HT1080 (cell line): ENCODE data around the gene SLC5A2. TPM values are rescaled to one million over a fixed set of nuclear protein-coding genes. Genes with fewer than 3 reads are reported as not detected.
A peak's percentile ranks its signal among the peaks of the same experiment; 100 is the strongest.
"Not testable (repeated sequence)": the region's sequence is repeated elsewhere in the genome, so short reads cannot be mapped to it uniquely, and the experiment has no call there.

Experiments
- DNase-seq: peaks from one replicate; pipeline ENCODE4 v3.0.0-alpha.2; 2015; ENCODE audit warnings: low read depth
- total RNA-seq: library from RNA; depleted of rRNA; stranded (reverse); fragments of >200 nt; shearing (Covaris generic); gene quantifications from 2 replicates; pipeline ENCODE4 v1.2.3, GENCODE V29; 2014

SLC5A2 gene
- total RNA-seq, 1 experiment from 2014 or later: not detected

DNA sequence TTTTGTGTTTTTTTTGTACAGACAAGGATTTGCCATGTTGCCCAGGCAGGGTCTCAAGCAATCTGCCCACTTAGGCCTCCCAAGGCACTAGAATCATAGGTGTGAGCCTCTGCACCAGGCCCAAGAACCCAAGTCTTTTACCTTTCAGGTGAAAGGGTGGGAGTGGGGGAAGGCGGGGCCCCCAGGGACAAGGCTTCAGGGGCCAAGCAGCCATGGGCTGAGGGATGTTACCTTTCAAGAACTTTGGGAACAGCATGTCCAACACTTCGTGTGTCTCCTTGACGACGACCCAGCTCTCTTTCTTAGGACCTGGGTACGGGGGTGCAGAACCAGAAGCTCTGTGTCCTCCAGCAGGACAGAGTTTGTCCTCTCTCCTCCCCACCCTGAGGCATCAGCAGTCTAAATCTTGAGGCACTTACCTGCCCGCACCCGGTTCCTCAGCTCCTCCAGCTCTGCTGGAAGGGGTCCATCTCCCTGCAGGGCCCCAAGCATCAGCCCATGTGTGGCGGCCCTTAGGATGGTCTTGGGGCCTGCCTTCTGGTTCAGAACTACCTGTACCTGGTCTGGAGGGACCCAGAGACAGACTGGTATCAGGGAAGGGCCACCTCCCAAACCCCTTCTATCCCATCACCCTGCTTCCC is 9.0 kb downstream of the SLC5A2 start:
- no peak for DNase-seq

DNA sequence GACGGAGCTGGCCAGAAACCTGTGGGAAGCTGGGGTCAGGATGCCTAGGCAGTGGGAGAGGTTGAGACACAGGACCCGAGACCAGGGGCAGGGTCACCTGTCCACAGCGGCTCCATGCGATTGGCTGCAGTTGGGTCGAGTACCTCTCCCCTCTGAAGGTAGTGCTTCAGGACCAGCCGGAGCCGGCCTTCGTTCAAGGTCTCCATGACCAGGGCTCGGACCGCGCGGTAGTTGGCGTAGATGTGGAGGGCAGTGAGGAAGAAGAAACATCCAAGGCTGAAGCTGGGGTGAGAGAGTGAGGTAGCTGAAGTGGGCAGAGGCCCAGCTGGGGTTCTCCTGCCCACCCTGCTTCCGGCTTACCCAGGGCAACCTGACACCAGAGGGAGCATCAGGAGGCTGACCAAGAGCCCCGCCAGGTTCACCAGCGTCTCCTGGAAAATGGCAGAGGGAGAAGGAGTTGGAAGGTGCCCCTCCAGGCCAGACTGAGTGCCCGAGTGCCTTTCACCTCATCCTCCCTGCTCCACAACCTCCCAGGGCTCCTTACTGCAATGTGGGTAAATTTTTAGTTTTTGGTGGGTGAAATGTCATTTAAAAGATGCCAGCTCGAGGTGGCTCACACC is 10.7 kb downstream of the SLC5A2 start:
- DNase-seq: no peak

DNA sequence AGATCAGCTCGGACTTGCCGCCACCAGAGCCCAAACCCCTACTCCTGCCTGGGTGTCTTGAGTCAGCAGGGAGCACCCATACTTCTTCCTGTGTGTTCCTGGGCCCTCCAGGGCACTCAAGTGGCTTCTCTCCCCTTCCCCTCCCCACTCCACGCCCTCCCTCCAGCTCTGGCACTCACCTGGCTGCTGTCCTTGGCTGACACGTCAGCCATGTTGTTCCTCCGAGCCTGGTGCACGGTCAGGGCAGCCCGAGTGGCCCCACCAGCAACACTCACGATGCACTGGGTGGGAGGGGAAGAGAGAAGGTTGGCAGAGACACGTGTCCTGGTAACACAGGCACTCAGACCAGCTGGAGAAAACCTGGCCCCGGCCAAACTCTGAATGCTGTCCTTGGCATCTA is 13.7 kb downstream of the SLC5A2 start:
- DNase-seq: no peak

DNA sequence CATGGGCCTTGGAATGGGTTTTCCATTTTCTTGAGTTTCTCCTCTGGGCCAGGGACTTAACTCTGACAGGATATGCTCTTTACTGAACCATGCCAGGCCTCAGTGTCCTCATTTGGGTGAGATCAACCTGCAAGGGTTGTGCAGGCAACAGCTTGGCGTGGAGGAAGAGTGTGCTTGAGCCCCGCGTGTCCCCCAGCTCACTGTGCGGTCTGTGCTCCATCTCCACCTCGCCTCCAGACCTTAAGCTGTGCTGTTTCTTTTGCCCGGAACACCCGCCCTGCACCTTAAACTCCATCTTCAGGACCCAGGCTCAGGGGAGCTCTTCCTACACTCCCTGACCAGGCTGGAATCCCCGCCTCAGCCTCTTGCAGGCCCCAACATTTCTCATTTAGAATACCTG is 15.6 kb downstream of the SLC5A2 start:
- DNase-seq: no peak

DNA sequence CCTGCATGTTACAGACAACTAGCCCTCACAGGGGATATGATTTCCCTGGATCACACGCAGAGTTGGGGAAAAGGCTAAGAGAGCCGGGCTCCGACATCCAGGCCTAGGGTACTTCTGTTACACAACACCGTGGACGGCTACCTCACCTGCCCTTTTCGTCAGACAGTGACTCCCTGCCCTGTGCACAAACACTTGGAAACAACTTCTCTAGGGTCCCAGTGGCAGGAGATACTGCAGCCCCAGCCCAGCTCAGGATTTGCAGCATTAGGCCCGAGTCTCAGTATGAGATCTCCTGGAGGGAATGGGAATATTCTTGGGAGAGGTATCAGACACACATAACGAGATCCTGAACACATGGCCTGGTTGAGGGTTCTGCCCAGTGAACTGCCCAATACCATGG is 17.0 kb downstream of the SLC5A2 start:
- no peak for DNase-seq

DNA sequence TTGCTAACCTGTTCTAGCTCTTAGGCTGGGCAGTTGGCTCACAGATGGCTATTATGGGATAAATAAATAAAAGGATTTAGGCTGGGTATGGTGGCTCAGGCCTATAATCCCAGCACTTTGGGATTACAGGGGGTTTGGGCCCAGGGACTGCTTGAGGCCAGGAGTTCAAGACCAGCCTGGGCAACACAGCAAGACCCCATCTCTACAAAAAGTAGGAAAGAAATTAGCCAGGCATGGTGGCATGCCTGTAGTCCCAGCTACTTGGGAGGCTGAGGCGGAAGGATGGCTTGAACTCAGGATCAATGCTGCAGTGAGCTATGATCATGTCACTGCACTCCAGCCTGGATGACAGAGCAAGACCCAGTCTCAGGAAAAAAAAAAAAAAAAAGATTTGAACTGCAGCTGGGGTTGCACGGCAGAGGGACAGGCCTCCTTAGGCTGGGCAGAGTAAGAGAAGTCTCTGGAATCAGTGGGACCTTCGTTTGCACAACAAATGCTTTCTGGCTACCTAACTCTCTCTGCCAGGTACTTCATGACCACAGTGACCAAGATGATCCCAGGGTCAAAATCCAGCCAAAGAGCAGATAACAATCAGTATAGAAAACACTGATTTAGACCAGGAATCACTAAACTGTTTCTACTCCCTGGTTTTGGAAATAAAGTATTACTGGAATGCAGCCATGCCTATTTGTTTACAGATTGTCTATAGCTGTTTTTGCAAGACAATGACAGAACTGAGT is 18.5 kb downstream of the SLC5A2 start:
- no peak for DNase-seq

DNA sequence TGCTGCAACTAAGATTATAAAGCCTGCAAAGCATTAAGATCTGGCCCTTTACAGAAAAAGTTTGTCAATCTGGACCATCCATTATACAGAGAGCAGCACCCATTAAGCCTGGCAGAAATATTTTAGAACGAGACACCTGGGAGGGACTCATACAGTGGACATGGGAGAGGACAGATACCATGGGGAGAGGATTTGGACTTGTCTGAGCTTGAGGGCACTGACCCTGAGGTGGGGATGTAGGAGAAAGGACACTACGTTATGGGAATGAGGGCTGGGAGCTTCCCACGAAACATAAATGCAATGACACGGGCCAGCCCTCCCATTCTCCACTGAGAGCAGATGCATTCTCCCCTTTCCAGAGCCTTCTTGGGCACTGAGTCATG is 19.0 kb downstream of the SLC5A2 start:
- DNase-seq: no peak

DNA sequence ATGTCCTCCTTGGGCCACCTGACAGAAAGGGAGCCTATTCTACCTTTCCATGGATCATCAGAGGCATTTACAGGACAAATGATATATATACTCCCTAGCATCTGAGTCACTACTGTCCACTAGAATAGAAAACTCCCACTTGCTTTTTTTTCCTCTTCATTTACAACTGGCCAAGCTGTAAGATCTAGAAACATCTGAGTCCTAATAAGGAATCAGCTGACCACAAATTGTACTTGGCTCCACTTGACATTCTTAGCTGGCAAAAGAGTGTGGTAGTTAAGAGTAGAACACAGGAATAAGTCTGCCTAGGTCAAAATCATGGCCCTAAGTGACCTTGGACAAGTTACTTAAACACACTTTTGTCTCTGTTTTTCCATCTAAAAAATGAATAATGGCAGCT is 20.1 kb downstream of the SLC5A2 start:
- DNase-seq: no peak

DNA sequence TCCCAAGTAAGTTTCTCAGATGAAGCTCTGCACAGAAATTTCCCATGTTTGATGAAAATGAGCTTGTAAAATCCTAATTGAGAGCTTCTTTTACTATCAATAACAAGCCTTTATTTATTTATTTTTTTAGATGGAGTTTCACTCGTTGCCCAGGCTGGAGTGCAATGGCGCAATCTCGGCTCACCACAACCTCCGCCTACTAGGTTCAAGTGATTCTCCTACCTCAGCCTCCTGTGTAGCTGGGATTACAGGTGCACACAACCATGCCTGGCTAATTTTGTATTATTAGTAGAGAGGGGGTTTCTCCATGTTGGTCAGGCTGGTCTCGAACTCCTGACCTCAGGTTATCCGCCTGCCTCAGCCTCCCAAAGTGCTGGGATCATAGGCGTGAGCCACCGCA is 20.6 kb downstream of the SLC5A2 start:
- not testable (repeated sequence) for DNase-seq

DNA sequence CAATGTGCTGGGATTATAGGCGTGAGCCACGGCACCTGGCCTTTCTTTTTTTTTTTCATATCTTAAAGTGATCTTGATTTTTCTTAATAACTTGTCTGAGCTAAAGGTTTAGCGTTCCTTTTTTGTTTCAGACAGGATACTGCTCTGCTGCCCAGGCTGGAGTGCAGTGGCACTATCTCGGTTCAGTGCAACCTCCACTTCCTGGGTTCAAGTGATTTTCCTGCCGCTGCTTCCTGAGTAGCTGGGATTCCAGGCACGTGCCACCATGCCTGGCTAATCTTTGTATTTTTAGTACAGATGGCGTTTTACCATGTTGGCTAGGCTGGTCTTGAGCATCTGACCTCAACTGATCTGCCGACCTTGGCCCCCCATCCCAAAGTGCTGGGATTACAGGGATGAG is 21.2 kb downstream of the SLC5A2 start:
- no peak for DNase-seq

DNA sequence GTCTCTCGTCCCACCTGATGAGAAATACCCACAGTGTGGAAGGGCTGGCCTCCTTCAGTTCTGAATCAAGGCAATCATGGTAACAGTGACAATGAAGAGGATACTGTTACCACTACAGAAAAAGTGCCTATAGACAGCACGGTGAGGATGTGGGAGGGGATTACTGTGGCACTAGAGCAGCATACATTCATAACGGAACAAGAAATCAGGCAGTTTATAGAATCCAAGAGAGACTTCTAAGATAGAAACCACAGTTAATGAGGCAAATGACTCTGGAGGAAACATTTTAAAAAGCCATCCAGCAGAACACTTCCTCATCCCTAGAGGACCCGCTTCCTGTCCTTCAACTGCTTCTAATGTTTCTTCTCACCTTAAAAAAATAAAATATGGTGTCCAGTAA is 22.6 kb downstream of the SLC5A2 start:
- no peak for DNase-seq

DNA sequence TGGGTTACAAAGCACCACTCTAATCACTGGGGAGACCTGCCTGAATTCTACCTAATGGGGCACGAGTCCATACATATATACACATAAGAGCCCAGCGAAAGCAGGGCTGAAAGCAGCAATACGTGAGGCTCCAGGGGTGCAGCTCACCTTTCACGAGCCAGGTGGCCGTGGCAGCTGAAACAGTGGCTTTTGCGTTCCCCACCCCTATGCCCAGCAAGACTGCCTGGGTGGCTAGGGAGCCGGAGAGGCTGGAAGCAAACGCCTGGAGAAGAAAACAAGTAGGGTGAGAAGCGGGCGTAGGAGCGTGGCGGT is 24.6 kb downstream of the SLC5A2 start:
- no peak for DNase-seq

DNA sequence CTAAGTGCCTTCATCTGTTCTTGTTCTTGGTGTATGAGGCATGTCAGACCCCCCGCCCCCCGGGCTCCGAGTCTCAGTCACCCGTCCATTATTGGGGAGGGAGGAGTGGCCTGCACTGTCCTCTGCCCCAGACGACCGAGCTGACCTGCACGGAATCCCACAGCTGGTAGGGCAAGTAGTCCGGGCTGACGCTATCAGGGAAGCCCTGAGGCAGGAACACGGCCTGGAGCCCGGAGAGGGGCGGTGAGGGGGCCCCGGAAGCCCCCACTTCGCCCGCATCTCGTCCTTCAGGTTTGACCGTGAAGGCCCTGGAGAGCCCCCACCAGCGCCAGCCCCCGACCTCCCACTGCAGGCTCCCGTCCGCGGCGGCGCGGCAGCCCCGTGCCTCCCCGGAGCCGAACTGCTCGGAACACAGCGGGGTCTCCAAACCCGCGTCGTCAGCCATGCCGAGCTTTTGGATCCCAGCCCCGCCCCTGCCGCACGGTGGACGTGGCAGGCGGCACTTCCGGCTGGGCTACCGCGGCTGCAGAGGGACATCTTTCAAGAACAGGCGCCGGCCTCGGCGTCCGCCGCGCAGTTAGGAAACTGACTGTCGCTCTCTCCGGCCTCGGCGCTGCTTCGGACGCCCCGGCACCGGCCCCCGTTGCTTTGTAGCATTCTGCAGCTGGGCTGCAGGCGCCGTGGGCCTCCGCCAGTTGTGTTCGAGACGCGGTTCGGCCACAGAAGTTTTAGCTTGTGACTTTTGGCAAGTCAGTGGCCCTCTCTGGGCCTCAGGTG is 25.2 kb downstream of the SLC5A2 start, which contains the start of gene RUSF1:
TSS of gene RUSF1 (minus strand) at position 463 of the 777 bp plus-strand sequence. CDS start at position 445, 18 bp downstream.
- DNase-seq: peak; percentile 80

DNA sequence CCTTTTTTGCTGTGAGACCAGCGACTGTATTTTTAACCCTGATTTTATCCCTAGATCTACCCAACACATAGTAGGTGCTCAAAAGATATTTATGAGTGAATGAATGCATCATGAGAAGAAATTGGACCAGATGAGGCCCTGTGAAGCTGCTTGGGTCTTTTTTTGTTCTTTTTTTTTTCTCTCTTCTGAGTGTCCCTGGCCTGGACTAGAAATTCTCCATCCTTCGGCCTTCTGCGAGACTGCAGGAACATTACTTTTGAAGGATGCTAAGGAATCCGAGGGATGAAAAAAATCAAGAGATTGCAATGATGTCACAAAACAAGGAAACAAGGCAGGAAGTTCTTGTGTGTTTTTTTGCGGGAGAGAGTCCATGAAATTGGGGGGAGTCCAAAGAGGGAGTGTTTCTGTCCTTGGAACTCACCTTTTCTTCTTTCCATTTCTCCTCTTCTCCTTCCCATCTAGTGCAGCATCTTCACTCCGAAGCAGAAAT is 25.8 kb downstream of the SLC5A2 start:
- DNase-seq: peak; percentile 27

DNA sequence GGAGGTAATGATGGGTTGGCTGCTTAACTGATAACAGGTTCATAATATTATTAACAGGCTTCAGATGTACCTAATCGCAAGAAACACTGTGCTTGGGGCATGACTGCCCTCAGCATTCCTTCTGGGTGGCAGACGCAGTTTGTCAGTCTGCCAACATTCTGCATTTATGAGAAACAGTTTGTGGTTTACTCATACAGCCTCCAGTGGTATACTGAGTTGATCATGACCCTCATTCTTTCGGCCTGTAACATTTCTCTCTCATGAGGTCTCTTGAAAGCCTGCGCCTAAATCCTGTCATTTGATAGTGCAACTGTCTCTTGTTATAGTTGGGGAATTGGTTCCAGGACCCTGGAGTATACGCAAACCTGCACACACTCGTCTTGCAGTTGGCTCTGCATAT is 30.2 kb downstream of the SLC5A2 start:
- peak; percentile 77 for DNase-seq

DNA sequence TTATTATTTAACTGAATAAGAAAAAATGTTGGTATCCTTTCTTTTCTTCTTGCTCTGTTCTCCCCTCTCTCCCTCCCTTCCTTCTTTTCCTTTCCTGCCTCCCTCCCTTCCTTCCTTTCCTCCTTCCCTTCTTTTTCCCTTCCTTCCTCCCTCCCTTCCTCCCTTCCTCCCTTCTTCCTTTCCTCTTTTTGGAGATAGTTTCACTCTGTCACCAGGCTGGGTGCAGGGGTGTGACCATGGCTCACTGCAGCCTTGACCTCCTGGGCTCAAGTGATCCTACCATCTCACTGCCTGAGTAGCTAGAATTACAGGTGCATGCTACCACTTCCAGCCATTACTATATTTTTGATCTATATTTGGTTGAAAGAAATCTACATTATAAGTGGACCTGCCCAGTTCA is 31.0 kb downstream of the SLC5A2 start:
- no peak for DNase-seq

DNA sequence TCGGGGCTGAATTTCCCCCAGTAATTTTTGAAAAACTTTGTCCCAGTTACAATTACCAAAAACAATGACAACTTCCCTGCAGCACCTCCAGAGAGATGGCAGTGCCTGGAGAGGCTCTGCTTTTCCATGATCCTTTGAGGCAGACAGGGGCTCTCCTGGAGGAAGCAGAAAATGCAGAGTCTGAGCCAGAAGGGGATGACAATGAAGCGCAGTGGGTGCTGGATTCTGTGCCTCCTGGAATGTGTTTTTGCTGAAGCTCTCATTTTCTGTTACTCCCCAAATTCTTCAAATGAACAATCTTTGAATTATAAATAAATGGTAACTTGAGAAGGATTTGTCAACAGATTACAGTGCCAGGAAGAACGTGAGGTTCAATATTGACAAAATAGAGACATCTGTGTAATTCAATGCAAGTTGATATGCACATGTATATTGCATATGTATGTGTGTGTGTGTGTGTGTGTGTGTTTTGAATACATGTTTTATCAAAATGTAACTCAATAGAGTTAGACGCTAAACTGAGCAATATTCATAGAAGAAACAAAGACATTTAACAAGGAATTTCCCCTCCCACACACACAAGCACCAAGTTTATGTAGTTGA is 35.0 kb downstream of the SLC5A2 start:
- DNase-seq: no peak

DNA sequence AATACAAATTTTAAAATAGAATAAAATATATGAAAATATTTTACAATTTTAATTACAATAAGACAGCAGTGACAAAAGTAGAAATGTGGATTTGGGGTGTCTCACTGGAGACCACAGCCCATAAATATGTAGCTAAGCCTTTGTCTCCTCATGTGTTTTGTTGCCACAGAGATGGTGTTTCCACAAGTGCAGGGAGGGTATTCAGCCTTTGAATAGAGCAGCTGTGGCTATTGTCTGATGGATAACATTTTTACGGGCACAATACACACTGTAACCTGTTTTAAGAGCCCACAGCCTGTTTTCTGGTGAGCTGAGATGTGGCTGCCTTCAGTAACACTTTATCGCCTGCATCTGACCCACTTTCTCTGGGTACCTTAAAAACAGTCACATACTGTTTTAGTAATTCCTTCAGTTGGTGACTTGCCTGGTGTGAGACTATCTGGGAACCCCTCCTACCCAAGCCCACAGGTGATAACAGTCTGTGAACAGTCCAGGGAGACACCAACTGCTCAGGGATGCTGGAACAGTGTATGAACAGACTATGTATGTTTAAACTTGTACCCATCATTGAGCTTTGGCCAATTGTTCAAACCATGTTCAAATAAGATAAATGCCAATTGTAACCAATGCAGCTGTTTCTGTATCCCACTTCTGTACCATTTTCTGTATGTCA is 37.0 kb downstream of the SLC5A2 start:
- no peak for DNase-seq

DNA sequence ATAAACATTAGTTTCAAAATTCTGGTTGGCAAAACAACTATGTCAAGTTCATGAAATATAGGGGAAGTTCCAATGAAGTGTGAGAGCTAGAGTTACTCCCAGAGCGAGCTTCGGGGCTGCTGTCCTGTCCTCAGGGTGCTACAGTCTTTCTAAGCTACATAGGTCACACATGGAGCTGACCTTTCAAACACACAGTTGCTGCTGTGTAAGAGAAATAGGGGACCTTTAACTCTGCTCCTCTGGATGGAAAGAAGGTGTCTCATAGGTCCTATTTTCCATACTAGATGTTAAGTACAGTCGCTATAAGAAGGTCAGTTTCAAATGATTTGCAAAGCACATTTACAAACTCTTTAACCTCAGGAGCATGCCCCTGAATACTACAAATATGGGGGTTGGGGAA is 38.4 kb downstream of the SLC5A2 start:
- no peak for DNase-seq

DNA sequence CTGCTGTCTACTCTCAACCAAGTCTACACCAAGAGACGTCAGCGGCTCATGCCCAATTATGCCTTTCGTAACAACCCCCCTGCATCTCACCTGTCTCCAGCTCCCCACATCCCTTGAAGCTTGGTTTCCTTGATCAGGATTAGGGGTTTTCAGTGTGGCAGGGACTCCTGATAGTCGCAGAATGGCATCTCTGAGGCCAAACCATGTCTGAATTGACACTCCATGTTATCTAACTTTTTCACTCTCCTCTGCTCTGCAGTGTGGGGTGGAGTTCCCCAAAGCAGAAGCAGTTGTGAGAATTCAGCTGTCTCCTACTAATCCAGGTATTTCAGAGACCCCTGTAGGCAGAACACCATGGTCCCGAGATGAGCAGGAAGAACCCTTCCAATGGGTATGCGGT is 39.1 kb downstream of the SLC5A2 start:
- no peak for DNase-seq

DNA sequence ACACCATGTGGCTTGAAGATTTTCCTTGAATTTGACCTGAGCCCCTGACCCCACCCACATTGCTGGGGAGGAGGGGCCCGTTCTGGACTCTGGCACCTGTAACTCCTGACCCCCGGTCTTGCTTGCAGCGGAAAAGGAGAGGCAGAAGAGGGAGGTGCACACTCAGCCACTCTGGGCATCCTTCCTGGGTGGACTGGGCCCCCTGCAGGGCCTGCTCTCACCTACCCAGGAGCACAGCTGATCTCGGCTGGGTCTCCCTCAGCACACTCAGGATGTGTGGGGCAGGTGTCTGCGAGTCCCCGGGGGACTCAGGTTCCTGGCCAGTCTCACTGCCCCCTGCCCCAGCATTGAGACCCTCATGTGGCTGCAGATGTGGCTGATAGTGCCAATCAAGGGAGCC is 40.8 kb downstream of the SLC5A2 start:
- not testable (repeated sequence) for DNase-seq
